Mucosa of rectum (tissue), 2 donors: ENCODE data around the gene LAMP1.
"Not testable (repeated sequence)": the region's sequence is repeated elsewhere in the genome, so short reads cannot be mapped to it uniquely, and the experiment has no call there.

ENCODE experiments used
- H3K27ac ChIP-seq, 2 donors: one replicate each; pipeline ENCODE4 v1.7.0; 2013; ENCODE audit warnings: inconsistent platforms in 2 of 2, low read depth in 2 of 2, low read length in 2 of 2
- H3K27me3 ChIP-seq, 2 donors: one replicate each; pipeline ENCODE4 v1.7.0; 2013; ENCODE audit warnings: low read length in 2 of 2; ENCODE audit not compliant: control insufficient read depth in 2 of 2, insufficient read depth in 2 of 2
- H3K36me3 ChIP-seq, 2 donors: one replicate each; pipeline ENCODE4 v1.7.0; 2013; ENCODE audit warnings: low read length in 2 of 2; ENCODE audit not compliant: control insufficient read depth in 2 of 2, insufficient read depth in 2 of 2
- H3K4me1 ChIP-seq, 2 donors: one replicate each; pipeline ENCODE4 v1.7.0; 2013; ENCODE audit warnings: low read length in 2 of 2, mild to moderate bottlenecking in 1 of 2; ENCODE audit not compliant: control insufficient read depth in 2 of 2, insufficient read depth in 2 of 2
- H3K4me3 ChIP-seq, 2 donors: one replicate each; pipeline ENCODE4 v1.7.0; 2013; ENCODE audit warnings: low read length in 2 of 2
- H3K9ac ChIP-seq, 2 donors: one replicate each; pipeline ENCODE4 v1.7.0; 2013; ENCODE audit warnings: low read length in 2 of 2, low read depth in 1 of 2, mild to moderate bottlenecking in 1 of 2
- H3K9me3 ChIP-seq, 2 donors: one replicate each; pipeline ENCODE4 v1.7.0; 2013; ENCODE audit warnings: low read length in 2 of 2; ENCODE audit not compliant: control insufficient read depth in 2 of 2
- donor health status: healthy.
- donor health status: Normal muscosa, but diverticular disease.

The LAMP1 gene

GRCh38 chr13:113364901-113365582, 68.0 kb downstream of the LAMP1 start:
- Histone ChIP-seq H3K27ac (peak overlapping the region in 1 of 2 donors; percentile 16), H3K9ac (no peak overlapping the region), H3K27me3 (no peaks in the 10 kb centered on the region)

GRCh38 chr13:113365583-113365970, 68.5 kb downstream of the LAMP1 start:
- H3K4me1 ChIP-seq, result peaks cover 0 to 3% of the 10 kb centered on the region in 2 donors
- H3K4me3 ChIP-seq, result no peak overlapping the region
- peaks cover 0 to under 1% of the 10 kb centered on the region in 2 donors for H3K36me3 ChIP-seq
- H3K27ac ChIP-seq, result no peak overlapping the region
- no peak overlapping the region for H3K9ac ChIP-seq
- H3K27me3 ChIP-seq, result no peaks in the 10 kb centered on the region
- no peaks in the 10 kb centered on the region for H3K9me3 ChIP-seq

More at GRCh38 chr13:113364901-113365582, 68.0 kb downstream of the LAMP1 start:
- Histone ChIP-seq H3K36me3 (peaks cover 5 to 6% of the 10 kb centered on the region in 2 donors), H3K4me1 (peaks cover 0 to 3% of the 10 kb centered on the region in 2 donors), H3K9me3 (no peaks in the 10 kb centered on the region), H3K4me3 (peak overlapping the region in 1 of 2 donors; percentile 26)

GRCh38 chr13:113365971-113366588, 69.0 kb downstream of the LAMP1 start:
- Histone ChIP-seq H3K36me3 (no peaks in the 10 kb centered on the region), H3K9me3 (no peaks in the 10 kb centered on the region), H3K4me1 (peaks cover 0 to 3% of the 10 kb centered on the region in 2 donors), H3K27ac (no peak overlapping the region), H3K9ac (no peak overlapping the region), H3K27me3 (no peaks in the 10 kb centered on the region), H3K4me3 (no peak overlapping the region)

- no peaks in the 10 kb centered on the region for H3K27me3 ChIP-seq
- H3K4me1 ChIP-seq, result peaks cover 0 to 3% of the 10 kb centered on the region in 2 donors
- H3K36me3 ChIP-seq, result no peaks in the 10 kb centered on the region
- no peak overlapping the region for H3K4me3 ChIP-seq
- H3K9me3 ChIP-seq, result no peaks in the 10 kb centered on the region
- H3K9ac ChIP-seq, result no peak overlapping the region
- no peak overlapping the region for H3K27ac ChIP-seq
These were observed 70.1 kb downstream of the LAMP1 start for GRCh38 chr13:113367020-113367560.

- Histone ChIP-seq H3K9ac (no peak overlapping the region), H3K27me3 (no peaks in the 10 kb centered on the region), H3K36me3 (no peaks in the 10 kb centered on the region), H3K4me3 (no peak overlapping the region), H3K4me1 (peaks cover 0 to under 1% of the 10 kb centered on the region in 2 donors), H3K9me3 (no peaks in the 10 kb centered on the region), H3K27ac (no peak overlapping the region)
These were observed 70.7 kb downstream of the LAMP1 start for GRCh38 chr13:113367771-113368170.

GRCh38 chr13:113368353-113368752, 71.3 kb downstream of the LAMP1 start:
- not testable (repeated sequence) for H3K27me3 ChIP-seq, H3K36me3 ChIP-seq, H3K9me3 ChIP-seq, H3K27ac ChIP-seq, H3K4me3 ChIP-seq, H3K9ac ChIP-seq, H3K4me1 ChIP-seq

- no peaks in the 10 kb centered on the region for H3K36me3 ChIP-seq
- no peak overlapping the region for H3K4me3 ChIP-seq
- H3K27me3 ChIP-seq, result no peaks in the 10 kb centered on the region
- H3K27ac ChIP-seq, result no peak overlapping the region
- H3K4me1 ChIP-seq, result no peaks in the 10 kb centered on the region
- no peak overlapping the region for H3K9ac ChIP-seq
- H3K9me3 ChIP-seq, result no peaks in the 10 kb centered on the region
These were observed 72.2 kb downstream of the LAMP1 start for GRCh38 chr13:113369189-113369588.

GRCh38 chr13:113369881-113370280, 72.8 kb downstream of the LAMP1 start:
- H3K36me3 ChIP-seq, result no peaks in the 10 kb centered on the region
- H3K27ac ChIP-seq, result no peak overlapping the region
- no peaks in the 10 kb centered on the region for H3K4me1 ChIP-seq
- H3K4me3 ChIP-seq, result no peak overlapping the region
- peaks cover 0 to 5% of the 10 kb centered on the region in 2 donors for H3K27me3 ChIP-seq
- no peaks in the 10 kb centered on the region for H3K9me3 ChIP-seq
- no peak overlapping the region for H3K9ac ChIP-seq

GRCh38 chr13:113371061-113371460, 74.0 kb downstream of the LAMP1 start:
- peaks cover 0 to 5% of the 10 kb centered on the region in 2 donors for H3K27me3 ChIP-seq
- no peak overlapping the region for H3K27ac ChIP-seq
- H3K9ac ChIP-seq, result no peak overlapping the region
- no peaks in the 10 kb centered on the region for H3K36me3 ChIP-seq
- H3K9me3 ChIP-seq, result no peaks in the 10 kb centered on the region
- H3K4me1 ChIP-seq, result no peaks in the 10 kb centered on the region
- no peak overlapping the region for H3K4me3 ChIP-seq

- H3K27me3 ChIP-seq, H3K27ac ChIP-seq, H3K9ac ChIP-seq, H3K9me3 ChIP-seq, H3K4me1 ChIP-seq, H3K36me3 ChIP-seq, H3K4me3 ChIP-seq: not testable (repeated sequence)
These were observed 74.7 kb downstream of the LAMP1 start for GRCh38 chr13:113371701-113372100.
